HEK293T (cell line): Measurements from ENCODE around the gene UBA7.

ENCODE experiments used
- BHLHE40 ChIP-seq: fragments of 450-650 bp; IDR thresholded peaks from 2 replicates; pipeline ENCODE4 v1.6.1; 2016; ENCODE audit warnings: mild to moderate bottlenecking, moderate library complexity, borderline replicate concordance
- FOXA1 ChIP-seq: fragments of 450-650 bp; IDR thresholded peaks from 2 replicates; pipeline ENCODE4 v1.6.1; 2016; ENCODE audit warnings: mild to moderate bottlenecking
- FOXM1 ChIP-seq: fragments of 450-650 bp; IDR thresholded peaks from 2 replicates; pipeline ENCODE4 v1.6.1; 2017; ENCODE audit warnings: mild to moderate bottlenecking, borderline replicate concordance
- ZNF384 ChIP-seq: fragments of 450-650 bp; IDR thresholded peaks from 2 replicates; pipeline ENCODE4 v1.6.1; 2016

DNA sequence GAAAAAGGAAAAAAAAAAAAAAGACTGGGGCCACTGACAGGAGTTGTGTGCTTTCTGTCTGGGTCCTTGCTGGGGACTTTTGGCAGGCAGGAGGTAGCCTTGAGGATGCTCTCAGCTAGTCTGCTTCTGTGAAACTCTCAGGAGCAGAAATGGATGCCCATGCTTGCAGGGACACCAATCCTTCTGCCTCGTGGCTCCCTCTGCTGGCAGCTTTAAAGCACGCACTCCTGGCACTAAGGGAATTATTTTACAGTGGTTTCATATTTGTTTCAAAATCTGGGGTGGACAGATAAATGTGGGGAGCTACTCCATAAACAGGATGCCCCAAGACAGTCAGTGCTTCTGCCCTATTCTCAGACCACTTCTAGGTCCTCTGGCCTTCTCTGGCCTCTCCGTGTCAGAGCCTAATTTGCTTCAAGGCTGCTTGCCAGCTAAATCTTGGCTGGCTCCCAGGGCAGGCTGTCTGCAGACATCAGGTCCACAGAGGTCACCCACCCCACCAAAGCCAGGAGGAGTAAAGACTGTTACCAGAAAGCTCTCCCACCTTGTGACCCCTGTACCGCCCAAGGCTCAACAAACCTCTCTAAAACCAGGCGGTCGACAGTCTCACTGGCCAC lies 25.5 kb upstream of the UBA7 start:
- TF ChIP-seq FOXA1 = no peak
- no peak for TF ChIP-seq FOXM1
- TF ChIP-seq BHLHE40 = no peak
- no peak for TF ChIP-seq ZNF384
